GM13976 (cell line): ENCODE results near the gene PHF2.

Source experiments
- DNase-seq: peaks from one replicate; pipeline ENCODE4 v3.0.0; 2012; ENCODE audit warnings: low spot score
- in situ Hi-C: fragments of 300-500 bp; cut with MboI; formaldehyde crosslinking; loops from one replicate; pipeline ENCODE4 v1.12.0; 2022; ENCODE audit warnings: low sequenced_read_pairs, mixed read lengths, inconsistent platforms; ENCODE audit not compliant: unreplicated experiment
- TF ChIP-seq, protein P1 (sequence below): IDR thresholded peaks from 2 replicates; pipeline ENCODE4 v1.5.1; 2012; ENCODE audit warnings: borderline replicate concordance, mild to moderate bottlenecking; ENCODE audit not compliant: insufficient read depth; ENCODE audit errors: extremely low read depth, missing control alignments, control extremely low read depth

PHF2 gene

DNA sequence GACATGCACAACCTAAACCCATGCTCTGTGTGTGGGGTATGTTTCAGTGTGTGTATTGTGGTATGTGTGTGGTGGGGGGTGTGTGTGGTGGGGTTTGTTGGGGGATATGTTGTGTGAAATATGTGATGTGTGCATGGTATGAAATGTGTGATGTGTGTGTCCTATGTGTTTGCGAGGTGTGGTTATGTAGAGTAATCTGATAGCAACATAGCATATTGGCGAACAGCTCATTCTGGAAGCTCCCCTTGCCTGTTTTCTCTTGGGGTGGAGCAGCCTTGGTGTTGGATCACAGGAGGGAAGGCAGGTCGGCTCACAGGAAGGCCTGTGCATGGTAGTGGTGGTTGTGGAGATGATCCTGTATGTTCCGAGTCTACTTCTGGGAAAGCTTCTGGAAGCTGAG is 35.4 kb upstream of the PHF2 start:
- no peak for DNase-seq
- in situ Hi-C loops: no loop called here
- TF ChIP-seq, protein P1, sequence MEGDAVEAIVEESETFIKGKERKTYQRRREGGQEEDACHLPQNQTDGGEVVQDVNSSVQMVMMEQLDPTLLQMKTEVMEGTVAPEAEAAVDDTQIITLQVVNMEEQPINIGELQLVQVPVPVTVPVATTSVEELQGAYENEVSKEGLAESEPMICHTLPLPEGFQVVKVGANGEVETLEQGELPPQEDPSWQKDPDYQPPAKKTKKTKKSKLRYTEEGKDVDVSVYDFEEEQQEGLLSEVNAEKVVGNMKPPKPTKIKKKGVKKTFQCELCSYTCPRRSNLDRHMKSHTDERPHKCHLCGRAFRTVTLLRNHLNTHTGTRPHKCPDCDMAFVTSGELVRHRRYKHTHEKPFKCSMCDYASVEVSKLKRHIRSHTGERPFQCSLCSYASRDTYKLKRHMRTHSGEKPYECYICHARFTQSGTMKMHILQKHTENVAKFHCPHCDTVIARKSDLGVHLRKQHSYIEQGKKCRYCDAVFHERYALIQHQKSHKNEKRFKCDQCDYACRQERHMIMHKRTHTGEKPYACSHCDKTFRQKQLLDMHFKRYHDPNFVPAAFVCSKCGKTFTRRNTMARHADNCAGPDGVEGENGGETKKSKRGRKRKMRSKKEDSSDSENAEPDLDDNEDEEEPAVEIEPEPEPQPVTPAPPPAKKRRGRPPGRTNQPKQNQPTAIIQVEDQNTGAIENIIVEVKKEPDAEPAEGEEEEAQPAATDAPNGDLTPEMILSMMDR: no peak

DNA sequence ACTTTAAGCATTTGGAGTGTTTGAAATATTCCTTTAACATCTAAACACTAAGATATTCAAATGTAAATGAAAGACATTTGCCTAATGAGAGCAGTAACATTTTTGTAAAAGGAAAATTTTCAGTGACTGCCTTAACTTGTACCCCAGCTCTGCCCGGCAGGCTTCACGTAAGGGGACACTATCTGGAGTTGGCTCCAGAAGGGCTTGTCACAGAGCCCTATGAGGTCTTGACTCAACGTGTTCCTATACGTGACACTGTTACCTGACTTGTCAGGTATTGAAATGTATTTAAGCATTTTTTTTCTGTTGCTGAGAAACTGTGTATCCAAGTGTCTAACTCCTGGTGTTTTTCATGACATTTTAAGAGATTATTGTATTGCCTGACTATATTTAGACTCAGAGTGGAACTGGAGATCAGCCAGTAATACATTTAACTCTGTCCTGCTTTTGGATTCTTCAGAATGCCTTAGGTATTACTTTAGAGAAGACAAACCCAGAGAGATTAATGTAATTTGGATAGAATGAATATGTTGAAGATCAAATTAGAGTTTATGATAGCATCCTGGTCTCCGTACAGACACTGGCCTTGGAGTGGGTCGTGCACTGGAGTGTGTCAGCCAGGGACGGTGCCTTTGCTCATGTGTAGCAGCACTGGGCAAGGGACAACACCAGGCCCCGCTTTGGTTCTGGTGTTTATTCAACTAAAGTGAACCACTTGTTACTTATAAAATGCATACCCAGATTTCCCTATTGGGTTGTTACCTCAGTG is 34.6 kb upstream of the PHF2 start:
- DNase-seq: no peak
- in situ Hi-C loops: no loop called here
- TF ChIP-seq, protein P1: no peak

DNA sequence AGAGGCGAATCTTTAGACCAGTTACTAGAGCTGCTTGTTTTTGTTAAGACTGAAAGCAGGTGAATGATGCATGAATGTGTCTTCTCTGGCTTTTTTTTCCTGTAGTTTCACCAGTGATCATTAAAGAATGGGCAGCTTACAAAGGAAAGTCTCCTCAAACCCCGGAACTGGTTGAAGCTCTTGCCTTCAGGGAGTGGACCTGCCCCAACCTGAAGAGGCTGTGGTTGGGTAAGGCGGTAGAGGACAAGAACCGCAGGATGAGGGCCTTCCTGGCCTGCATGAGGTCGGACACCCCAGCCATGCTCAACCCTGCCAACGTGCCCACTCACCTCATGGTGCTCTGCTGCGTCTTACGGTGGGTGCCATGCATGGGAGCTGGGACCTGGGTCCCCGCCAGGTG is 33.3 kb upstream of the PHF2 start:
- in situ Hi-C loops: no loop called here
- TF ChIP-seq, protein P1: no peak
- no peak for DNase-seq

DNA sequence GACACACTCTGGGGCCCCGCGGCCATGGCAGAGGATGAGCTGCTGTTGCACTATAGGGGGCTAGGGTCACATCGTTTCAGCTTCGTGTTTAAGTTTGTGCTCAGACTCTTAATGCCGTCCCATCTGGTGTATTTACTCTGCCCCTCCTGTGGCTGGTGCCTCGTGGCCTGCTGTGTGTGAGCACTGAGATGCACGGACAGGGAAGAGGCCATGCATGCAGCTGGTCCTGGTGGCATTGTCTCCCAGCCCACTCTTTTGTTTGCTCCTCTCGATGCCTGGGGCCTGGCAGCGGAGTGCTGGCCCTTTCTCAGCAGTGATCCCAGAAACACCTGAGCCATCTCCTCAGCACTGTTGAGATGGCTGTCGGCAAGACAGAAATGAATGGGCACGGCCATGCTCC is 30.0 kb upstream of the PHF2 start:
- DNase-seq: no peak

DNA sequence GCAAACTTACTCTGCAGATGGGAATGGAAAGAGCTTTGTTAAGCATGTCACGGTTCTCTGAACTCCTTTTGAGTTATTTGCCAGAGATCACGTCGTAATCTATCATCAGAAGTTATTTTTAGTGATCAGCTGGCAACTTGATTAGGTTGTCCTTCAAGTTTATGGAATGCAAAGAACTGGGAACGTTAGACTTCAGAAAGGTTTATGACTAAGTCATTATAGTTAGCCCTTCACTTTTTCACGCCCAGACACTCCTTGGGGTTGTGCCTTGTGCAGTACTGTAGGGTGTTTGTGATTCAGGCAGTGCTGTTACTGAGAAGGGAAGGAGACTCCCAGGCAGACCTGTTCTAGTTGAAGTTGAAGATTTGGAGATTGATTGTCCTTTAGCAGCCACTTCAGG is 26.8 kb upstream of the PHF2 start:
- TF ChIP-seq, protein P1: no peak
- in situ Hi-C loops: loop anchor here (25.0 kb wide), 1 partner anchor 387 kb away; no protein-coding TSS in a partner anchor

More for the DNA sequence above, 30.0 kb upstream of the PHF2 start:
- TF ChIP-seq, protein P1: no peak
- in situ Hi-C loops: no loop called here

DNA sequence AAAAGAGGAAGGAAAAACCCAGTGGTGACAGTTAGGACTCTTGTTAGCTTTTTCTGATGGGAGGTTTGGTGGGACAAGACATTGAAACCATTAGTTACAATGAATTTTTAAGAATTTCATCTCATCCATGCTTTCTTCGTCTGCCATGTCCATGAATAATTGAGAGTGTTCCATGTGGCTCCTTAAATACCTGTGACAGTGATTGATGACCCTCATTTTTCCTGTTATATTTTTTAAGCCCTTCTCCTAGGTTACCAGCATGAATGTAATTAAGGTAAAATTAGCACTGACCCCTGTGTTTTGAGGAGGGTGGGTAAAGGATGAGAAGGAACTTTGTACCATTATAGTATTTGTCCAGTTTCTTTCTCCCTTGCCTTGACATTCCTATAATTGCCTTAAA is 23.5 kb upstream of the PHF2 start:
- no peak for DNase-seq
- TF ChIP-seq, protein P1: no peak
- in situ Hi-C loops: loop anchor here (25.0 kb wide), 1 partner anchor 391 kb away; no protein-coding TSS in a partner anchor

More for the DNA sequence above, 26.8 kb upstream of the PHF2 start:
- DNase-seq: no peak
